Hematopoietic multipotent progenitor cell treated with erythropoietin and hydrocortisone succinate and interleukin-3 and kit ligand, for 17 days (in vitro differentiated cells): ENCODE results near the gene C1orf141.
A peak's percentile ranks its signal among the peaks of the same experiment; 100 is the strongest.
"Not testable (repeated sequence)": the region's sequence is repeated elsewhere in the genome, so short reads cannot be mapped to it uniquely, and the experiment has no call there.

Source experiments
- DNase-seq: peaks from one replicate; pipeline ENCODE4 v3.0.0-alpha.2; 2015; ENCODE audit warnings: low spot score

Gene C1orf141

DNA sequence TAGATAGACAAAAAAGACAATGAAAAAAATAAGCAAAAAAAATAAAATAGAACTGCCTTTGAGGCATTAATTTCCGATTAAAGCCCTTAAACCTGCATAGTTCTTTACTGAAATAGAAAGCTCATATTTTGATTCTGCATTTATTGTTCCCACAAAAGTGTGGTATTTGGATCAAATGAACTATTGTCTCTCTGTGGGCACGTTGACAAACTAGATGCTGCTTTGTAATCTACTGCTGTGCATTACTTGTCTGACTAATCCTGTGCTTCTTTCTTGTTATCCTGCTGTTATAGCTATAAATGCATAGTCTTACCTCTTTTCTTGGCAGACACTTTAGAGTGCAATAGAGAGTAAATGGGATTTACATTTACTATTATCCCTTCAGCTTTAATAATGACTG lies 49.4 kb downstream of the C1orf141 start:
- DNase-seq, result no peak

DNA sequence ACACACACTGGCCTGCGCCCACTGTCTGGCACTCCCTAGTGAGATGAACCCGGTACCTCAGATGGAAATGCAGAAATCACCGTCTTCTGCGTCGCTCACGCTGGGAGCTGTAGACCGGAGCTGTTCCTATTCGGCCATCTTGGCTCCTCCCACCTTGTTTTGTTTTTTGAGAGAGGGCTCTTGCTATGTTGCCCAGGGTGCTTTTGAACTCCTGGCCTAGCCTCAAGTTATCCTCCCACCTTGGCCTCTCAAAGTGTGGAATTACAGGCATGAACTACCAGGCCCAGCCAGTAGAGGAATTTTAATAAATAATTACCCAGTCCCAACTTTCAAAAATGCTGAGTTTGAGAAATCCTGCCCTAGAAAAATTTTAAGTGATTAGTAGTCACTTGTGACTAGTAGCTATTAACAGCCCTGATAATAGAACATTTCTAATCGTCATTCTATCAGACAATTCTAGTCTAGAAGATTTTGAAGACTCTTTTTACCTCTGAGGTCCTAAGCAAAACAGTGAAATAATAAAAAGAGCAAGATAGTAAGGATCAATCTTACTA lies 49.9 kb downstream of the C1orf141 start:
- no peak for DNase-seq

DNA sequence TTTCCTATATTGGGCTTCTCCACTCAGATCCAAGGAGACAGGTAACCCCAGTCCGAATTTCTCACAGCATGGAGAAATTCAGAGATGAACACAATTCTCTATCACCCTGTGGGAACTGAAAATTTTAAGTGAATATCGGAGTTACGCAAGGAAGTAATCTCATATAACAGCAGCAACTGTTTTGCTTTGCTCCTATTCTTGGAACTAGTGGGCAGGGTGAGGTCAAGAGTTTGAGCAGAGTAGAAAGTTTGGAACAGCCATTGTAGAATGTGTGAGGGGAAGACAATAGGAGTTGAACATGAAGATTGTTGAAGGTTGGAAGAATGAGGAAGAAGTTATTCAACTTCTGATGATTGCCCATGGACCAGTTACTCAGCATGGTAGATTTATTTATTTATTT lies 56.5 kb downstream of the C1orf141 start:
- DNase-seq, result no peak

DNA sequence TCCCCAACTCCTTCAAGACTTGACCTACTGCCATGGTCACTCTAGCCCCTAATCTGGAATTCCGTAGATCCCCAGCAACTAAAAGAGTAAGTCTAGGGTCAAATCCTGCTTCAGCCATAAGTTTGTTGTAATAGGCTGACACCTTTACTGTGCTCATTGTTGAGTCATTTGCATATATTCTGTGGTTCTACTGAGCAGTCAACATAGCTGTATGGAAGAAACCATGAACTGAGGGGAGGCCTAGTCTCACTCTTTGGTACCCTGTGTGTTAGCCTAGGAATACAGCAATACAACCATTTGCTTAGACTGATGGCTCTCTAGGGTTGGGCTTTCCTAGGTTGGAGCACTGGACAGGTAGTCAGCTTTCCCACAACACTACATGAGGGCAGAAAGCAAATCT lies 57.2 kb downstream of the C1orf141 start:
- no peak for DNase-seq

DNA sequence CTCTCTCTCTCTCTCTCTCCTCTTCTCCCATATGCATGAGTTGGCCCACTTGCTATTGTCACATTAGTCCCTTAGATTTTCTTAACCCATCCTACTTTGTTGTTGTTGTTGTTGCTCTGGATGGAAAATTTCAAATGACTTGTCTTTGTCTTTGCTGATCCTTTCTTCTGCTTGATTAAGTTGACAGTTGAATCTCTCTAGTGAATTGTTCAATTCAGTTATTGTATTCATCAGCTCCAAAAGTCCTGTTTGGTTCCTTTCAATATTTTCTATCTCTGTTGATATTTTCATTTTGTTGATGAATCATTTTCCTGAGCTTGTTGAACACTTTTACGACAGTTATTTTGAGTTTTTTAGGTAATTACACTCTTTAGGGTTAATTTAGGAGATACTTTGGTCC lies 62.0 kb downstream of the C1orf141 start:
- DNase-seq, result no peak

DNA sequence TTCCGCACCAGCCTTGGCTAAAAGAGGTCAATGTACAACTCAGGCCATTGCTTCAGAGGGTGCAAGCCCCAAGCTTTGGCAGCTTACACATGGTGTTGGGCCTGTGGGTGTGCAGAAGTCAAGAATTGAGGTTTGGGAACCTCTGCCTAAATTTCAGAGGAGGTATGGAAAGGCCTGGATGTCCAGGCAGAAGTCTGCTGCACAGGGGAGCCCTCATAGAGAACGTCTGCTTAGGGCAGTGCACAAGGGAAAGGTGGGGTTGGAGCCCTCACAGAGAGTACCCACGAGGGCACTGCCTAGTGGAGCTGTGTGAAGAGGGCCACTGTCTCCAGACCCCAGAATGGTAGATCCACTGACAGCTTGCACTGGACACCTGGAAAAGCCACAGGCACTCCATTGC lies 67.1 kb downstream of the C1orf141 start:
- not testable (repeated sequence) for DNase-seq

DNA sequence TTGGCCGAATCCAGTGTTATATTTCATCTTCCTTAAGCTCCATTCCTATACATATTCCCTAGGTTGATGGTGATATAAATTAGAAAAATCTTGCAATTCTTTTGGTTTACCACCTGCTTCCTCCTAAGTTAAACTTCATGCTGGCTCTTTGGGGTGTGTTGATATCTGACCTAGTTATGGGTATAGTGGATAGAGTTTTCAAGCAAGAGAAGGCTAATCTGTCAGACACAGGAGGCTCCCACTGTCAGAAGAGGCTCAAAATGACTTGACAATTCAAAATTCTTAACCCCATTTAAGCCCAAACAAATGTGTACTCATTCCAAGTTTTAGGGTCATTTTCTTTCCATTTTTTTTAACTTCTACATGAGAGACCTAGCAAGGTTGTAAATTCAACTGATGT lies 72.4 kb downstream of the C1orf141 start:
- DNase-seq, result no peak

DNA sequence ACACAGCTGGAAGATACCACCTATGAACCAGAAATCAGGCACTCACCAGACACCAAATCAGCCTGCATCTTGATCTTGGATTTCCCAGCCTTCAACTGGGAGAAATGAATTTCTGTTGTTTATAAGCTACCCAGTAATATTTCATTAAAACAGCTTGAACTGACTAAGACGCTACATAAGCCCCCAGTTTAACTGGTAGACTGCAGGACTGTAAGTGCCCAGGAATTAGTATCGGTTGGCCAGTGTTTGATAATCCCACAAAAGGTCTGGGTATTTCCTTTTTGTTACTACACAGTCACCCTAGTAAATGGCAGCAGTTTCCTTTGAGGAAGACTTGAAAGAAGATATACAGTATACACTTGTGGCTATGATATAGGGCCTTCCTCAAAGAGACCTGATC lies 73.5 kb downstream of the C1orf141 start:
- no peak for DNase-seq

DNA sequence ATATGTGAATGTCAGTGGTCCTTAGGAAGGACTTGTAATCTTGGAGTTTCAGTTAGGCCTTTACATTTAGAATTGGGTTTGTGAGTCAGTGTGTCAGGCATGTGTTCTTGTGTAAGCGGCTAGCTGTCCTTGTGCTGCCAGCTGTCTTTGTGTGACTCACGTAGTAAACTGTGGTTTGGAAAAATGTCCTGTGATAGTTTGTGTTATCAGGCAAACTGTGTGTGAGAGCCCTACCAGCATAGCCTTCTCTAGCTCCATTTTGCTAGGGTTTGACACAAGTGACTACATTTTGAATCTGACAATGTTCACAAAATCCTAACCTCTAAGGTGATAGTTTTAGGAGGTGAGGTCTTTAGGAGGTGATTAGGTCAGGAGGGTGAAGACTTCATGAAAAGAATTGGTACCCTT lies 74.0 kb downstream of the C1orf141 start:
- DNase-seq, result no peak

DNA sequence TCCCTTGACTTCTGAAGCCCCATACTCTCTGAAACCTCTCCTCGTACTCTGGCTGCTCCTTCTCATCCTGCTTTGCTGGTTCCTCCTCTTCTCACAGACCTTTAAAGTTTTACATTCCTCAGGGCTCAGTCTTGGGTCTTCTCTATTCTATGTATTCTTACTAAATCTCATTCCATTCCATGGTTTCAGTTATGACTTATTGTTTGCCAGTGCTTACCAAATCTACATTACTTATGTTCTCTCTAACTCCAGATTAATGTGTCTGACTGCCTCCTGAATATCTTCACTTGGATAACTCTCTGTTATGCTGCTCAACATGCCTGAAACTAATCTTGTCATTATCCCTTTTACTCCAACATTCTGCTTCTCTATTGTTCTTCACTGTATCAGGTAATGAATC lies 75.4 kb downstream of the C1orf141 start:
- no peak for DNase-seq

DNA sequence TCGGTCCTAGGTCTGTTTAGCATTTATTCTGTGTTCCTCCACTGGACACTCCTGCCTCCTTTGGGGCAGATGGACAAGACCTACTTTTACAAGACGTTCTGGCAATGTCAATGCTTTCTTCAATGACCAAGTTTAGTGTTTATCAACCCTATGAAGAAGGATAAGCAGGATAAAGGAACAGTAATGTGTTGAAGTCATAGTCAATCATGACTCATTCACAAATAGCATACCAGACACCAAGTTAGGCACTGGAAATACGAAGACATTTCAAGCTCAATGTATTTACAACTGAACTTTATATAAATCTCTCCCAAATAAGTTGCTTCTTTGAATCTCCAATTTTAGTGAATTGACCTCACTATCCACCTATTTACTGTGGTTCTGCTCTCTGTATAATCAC lies 76.0 kb downstream of the C1orf141 start:
- no peak for DNase-seq

DNA sequence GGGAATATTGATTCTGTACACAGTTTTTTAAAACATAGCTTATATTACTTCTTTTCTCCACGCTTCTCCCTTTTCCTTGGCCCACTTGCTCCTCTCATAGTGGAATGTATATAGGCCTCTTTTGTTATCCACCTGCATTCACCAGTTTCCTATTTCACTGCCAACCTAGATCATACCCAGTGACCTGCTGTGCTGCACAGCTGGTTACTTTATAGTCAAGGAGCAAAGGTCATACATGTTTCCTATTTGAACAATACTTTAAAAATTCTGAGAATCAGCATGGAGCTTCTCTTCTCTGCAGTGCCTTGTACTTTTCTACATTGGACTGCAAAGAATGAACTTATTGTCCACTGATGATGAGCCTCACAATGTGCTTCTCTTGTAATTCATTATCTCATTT lies 76.5 kb downstream of the C1orf141 start:
- DNase-seq, result no peak

DNA sequence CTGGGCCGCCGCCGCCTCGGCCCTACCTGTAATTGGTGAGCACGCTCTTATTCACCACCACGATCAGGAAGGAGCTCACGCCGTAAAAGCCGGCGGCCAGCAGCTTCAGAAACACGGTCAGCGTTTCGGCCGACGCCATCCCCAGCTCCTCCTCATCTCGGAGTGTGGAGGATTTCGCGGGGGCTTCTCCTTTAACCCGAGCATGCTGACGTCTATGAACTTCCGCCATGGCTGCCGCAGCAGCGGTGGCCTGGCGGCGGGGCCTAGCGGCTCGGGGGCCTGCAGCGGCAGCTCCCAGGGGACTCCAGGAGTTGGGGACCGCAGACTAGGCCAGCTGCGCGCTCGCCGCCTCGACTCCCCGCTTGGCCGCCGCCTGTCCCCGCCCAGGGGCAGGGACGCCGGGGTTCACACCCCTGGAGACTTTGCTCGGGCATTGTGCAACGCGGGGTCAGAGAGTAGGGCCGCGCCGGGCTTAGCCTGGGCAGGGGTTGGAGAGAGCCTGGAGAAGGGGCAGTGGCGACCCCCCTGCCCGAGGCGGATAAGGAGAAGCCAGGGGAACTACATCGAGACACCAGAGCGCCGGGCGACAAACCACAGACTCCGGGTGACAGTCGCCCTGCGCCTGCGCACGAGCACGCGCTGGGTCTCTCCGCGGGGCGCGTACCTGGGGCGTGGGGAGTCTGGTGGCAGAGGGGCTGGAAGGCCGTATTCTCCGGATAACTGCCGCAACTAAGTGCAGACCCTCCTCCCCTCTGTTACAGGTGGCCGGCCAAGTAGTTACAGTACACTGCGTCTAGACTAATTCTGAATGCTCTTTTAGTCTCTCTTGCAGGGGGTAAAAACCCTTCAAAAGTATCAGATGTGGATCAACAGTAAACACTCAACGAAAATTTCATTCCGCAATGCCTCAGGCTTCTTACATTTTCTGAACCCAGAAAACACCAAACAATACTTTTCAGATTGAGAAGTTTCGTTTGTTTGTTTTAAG lies 80.7 kb downstream of the C1orf141 start, which contains the start of gene SLC35D1:
Gene SLC35D1, minus strand, starts transcription at position 364 of the 988 bp plus-strand sequence. Its CDS starts 135 bp downstream, at position 229.
- peak; percentile 33 for DNase-seq

DNA sequence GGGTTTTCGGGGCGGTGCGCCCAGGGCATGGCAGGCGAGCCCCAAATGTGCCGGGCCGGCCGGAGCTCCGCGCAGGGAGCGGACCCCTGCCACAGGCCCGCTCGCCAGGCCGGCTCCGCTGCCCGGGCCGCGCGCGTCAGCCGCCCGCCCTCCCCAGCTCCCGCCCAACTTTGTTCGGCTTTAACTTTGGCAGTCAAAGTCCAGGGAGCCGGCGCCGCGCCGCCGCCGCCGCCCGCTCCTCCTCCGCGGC lies 81.3 kb downstream of the C1orf141 start:
- no peak for DNase-seq

DNA sequence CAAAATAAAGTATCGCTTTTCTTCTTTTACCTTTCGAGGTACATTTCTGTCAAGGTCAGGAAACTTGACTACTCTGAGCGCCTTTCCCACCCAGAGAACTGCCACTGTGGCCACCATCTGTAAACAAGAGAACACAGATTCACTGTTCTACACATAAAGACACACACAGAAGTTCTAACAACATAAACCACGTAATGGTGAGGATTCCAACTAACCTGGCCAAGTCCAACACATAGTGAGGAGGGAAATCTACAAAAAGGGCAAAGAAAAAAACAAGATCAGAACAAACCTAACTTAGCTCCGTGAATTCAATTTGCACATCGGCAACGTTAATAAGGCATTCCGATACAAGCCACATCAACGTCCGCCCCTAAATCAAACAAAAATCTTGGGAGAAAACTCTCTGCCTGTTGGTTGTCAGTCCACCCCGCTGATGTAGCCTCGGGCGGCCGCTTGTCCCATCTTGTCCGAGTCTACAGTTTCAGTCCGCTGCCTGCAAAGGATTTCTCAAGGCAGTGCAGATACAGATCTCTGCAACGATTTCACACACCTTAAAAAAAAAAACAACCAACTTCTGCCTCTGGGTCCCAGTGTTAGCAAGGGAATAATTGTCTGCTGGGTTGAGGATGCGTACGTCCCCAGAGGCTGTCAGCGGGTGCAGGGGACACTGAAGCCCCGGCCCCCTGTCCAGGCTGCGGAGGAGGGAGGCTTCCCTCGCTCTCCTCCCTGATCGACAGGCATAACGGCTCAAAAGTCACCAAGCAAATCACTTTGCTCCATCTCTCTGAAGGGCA lies 81.8 kb downstream of the C1orf141 start:
- DNase-seq, result peak; percentile 12

DNA sequence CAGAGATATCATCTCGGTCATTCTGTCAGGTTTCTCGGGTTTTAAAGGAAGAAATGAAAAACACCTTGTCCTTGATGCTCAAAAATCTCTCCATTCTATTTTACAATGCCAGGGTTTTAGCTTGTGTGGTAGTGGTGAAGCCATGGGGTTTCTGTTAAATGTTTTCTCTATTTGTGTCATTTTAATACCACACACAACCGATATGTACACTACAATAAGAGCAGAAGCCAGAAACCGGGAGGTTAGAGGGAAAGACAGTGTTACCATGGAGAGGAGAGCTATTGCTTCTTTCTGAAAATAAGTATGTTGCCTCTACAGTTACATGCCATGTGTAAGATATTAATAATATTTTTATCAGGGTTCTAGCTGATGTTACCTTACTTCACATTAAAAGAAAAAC lies 83.6 kb downstream of the C1orf141 start:
- DNase-seq, result no peak

DNA sequence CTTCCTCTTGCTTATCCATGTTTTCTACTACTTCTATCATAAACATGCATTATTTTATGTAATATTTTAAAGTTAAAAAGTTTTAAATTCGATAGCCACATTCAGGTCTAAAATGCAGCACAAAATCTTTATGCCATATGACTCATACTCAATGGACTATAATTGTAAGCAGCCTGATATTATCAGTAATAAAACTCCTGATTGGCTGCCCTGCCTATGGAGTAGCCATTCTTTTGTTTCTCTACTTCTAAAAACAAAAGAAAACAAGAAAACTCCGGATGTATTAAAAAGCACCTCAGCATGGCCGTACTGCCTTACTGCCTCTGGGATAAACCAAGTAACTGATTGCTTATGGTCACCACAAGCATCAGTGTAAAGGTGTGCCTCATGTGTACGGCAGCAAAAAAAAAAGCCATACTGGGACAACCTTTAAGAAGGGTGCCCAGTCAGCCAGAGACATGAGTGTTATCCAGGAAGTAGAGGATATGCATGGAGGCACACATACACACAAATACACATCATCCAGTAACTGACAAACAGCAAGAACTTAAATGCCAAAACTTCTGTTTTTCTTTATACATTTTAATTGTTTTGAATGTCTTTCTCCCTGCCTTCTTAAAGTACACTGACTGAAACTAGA lies 90.0 kb downstream of the C1orf141 start:
- DNase-seq, result no peak

DNA sequence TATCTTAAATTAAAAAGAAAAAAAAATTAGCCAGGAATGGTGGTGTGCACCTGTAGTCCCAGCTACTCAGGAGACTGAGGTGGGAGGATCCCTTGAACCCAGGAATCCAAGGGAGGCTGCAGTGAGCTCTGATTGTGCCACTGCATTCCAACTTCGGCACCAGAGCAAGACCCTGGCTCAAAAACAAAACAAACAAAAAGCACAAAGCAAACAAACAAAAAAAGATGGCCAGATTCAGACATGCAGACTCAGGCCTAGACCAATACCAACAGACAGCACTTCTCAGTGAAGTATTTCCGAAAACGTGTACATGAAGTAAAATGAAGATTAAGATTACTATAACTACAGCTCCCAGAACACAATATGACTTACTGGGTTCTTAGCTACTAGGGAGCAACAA lies 91.4 kb downstream of the C1orf141 start:
- DNase-seq, result no peak
